ENCODE results near the gene CARM1. TPM values are rescaled to one million over a fixed set of nuclear protein-coding genes. Genes with fewer than 3 reads are reported as not detected.

CARM1 gene
- total and polyA plus RNA-seq, 2 donors from 2014 or later = 21.9 to 41.2 TPM

- FAIRE-seq = no peak
- intact Hi-C loops (cut with DNase I) = no loop called here
- Histone ChIP-seq H3K9ac (ENCODE audit: low read length in 3 of 3) (no peak overlapping the region), H3K27me3 (ENCODE audit: control insufficient read depth, insufficient read depth, low read length) (no peaks in the 10 kb centered on the region), H3K9me3 (ENCODE audit: control insufficient read depth in 2 of 3, insufficient read depth in 1 of 3, low read length in 3 of 3) (no peaks in the 10 kb centered on the region), H3K27ac (ENCODE audit: low read depth in 2 of 2, low read length in 2 of 2) (peak overlapping the region in 1 of 2 donors; percentile 45), H3K36me3 (ENCODE audit: control insufficient read depth in 2 of 3, insufficient read depth in 3 of 3, low read length in 3 of 3) (no peaks in the 10 kb centered on the region), H3K4me3 (ENCODE audit: low read length in 3 of 3) (no peak overlapping the region), H3K4me1 (ENCODE audit: control insufficient read depth in 2 of 3, insufficient read depth in 2 of 3, low read depth in 1 of 3, low read length in 3 of 3) (peaks cover 0 to 29% (median 3%) of the 10 kb centered on the region in 3 donors)
- DNase-seq = peak in 4 of 5 donors; percentile 61 to 72 (median 64)
- TF ChIP-seq CTCF (IDR thresholded peaks at IDR 0.05; ENCODE audit: borderline replicate concordance, extremely low read depth, insufficient read depth) = no peak
Measured at GRCh38 chr19:10892256-10892655, 20.9 kb downstream of the CARM1 start.

GRCh38 chr19:10894911-10895213, 23.5 kb downstream of the CARM1 start:
- no peak overlapping the region for H3K27ac ChIP-seq (ENCODE audit: low read depth in 2 of 2, low read length in 2 of 2)
- no peak overlapping the region for H3K9ac ChIP-seq (ENCODE audit: low read length in 3 of 3)
- FAIRE-seq (no peak), DNase-seq (peak in 1 of 5 donors; percentile 31)
- intact Hi-C loops (cut with DNase I) = no loop called here
- H3K4me1 ChIP-seq (ENCODE audit: control insufficient read depth in 2 of 3, insufficient read depth in 2 of 3, low read depth in 1 of 3, low read length in 3 of 3) = peaks cover 0 to 31% (median 3%) of the 10 kb centered on the region in 3 donors
- no peak overlapping the region for H3K4me3 ChIP-seq (ENCODE audit: low read length in 3 of 3)
- TF ChIP-seq CTCF (IDR thresholded peaks at IDR 0.05; ENCODE audit: borderline replicate concordance, extremely low read depth, insufficient read depth) = no peak
- H3K27me3 ChIP-seq (ENCODE audit: control insufficient read depth, insufficient read depth, low read length) = no peaks in the 10 kb centered on the region
- H3K36me3 ChIP-seq (ENCODE audit: control insufficient read depth in 2 of 3, insufficient read depth in 3 of 3, low read length in 3 of 3) = no peaks in the 10 kb centered on the region
- no peaks in the 10 kb centered on the region for H3K9me3 ChIP-seq (ENCODE audit: control insufficient read depth in 2 of 3, insufficient read depth in 1 of 3, low read length in 3 of 3)

GRCh38 chr19:10895363-10895762, 24.0 kb downstream of the CARM1 start:
- no peak for TF ChIP-seq CTCF (IDR thresholded peaks at IDR 0.05; ENCODE audit: borderline replicate concordance, extremely low read depth, insufficient read depth)
- H3K27me3 ChIP-seq (ENCODE audit: control insufficient read depth, insufficient read depth, low read length) = no peaks in the 10 kb centered on the region
- no peak overlapping the region for H3K4me3 ChIP-seq (ENCODE audit: low read length in 3 of 3)
- H3K27ac ChIP-seq (ENCODE audit: low read depth in 2 of 2, low read length in 2 of 2) = no peak overlapping the region
- intact Hi-C loops (cut with DNase I) = no loop called here
- H3K9ac ChIP-seq (ENCODE audit: low read length in 3 of 3) = no peak overlapping the region
- peaks cover 0 to 31% (median 3%) of the 10 kb centered on the region in 3 donors for H3K4me1 ChIP-seq (ENCODE audit: control insufficient read depth in 2 of 3, insufficient read depth in 2 of 3, low read depth in 1 of 3, low read length in 3 of 3)
- DNase-seq (no peak), FAIRE-seq (no peak)
- H3K36me3 ChIP-seq (ENCODE audit: control insufficient read depth in 2 of 3, insufficient read depth in 3 of 3, low read length in 3 of 3) = no peaks in the 10 kb centered on the region
- H3K9me3 ChIP-seq (ENCODE audit: control insufficient read depth in 2 of 3, insufficient read depth in 1 of 3, low read length in 3 of 3) = no peaks in the 10 kb centered on the region

GRCh38 chr19:10895920-10896319, 24.6 kb downstream of the CARM1 start:
- Histone ChIP-seq H3K27ac (ENCODE audit: low read depth in 2 of 2, low read length in 2 of 2) (no peak overlapping the region), H3K36me3 (ENCODE audit: control insufficient read depth in 2 of 3, insufficient read depth in 3 of 3, low read length in 3 of 3) (no peaks in the 10 kb centered on the region), H3K4me1 (ENCODE audit: control insufficient read depth in 2 of 3, insufficient read depth in 2 of 3, low read depth in 1 of 3, low read length in 3 of 3) (peaks cover 0 to 29% (median 3%) of the 10 kb centered on the region in 3 donors), H3K4me3 (ENCODE audit: low read length in 3 of 3) (no peak overlapping the region), H3K27me3 (ENCODE audit: control insufficient read depth, insufficient read depth, low read length) (no peaks in the 10 kb centered on the region), H3K9me3 (ENCODE audit: control insufficient read depth in 2 of 3, insufficient read depth in 1 of 3, low read length in 3 of 3) (no peaks in the 10 kb centered on the region), H3K9ac (ENCODE audit: low read length in 3 of 3) (no peak overlapping the region)
- intact Hi-C loops (cut with DNase I) = no loop called here
- TF ChIP-seq CTCF (IDR thresholded peaks at IDR 0.05; ENCODE audit: borderline replicate concordance, extremely low read depth, insufficient read depth) = no peak
- FAIRE-seq (no peak), DNase-seq (no peak)
